Inferior parietal cortex (tissue), 1 donor: Measurements from ENCODE around the gene PRKCB.
"Not testable (repeated sequence)": the region's sequence is repeated elsewhere in the genome, so short reads cannot be mapped to it uniquely, and the experiment has no call there.

Experiments
- DNase-seq: peaks from one replicate; pipeline ENCODE4 v3.0.0-alpha.2; 2016; ENCODE audit errors: extremely low spot score

The PRKCB gene

GRCh38 chr16:24132797-24133155 is 297.0 kb downstream of the PRKCB start:
- DNase-seq, result no peak

- peak; percentile 63 for DNase-seq
Observed at GRCh38 chr16:24135624-24136565, 300.1 kb downstream of the PRKCB start.

GRCh38 chr16:24138024-24138423 is 302.2 kb downstream of the PRKCB start:
- DNase-seq, result no peak

- DNase-seq, result no peak
Observed at GRCh38 chr16:24138575-24138974, 302.8 kb downstream of the PRKCB start.

GRCh38 chr16:24139282-24139681 is 303.5 kb downstream of the PRKCB start:
- DNase-seq, result no peak

GRCh38 chr16:24140730-24141129 is 304.9 kb downstream of the PRKCB start:
- DNase-seq, result no peak

- no peak for DNase-seq
Observed at GRCh38 chr16:24141466-24141865, 305.7 kb downstream of the PRKCB start.

- DNase-seq, result no peak
Observed at GRCh38 chr16:24141917-24142316, 306.1 kb downstream of the PRKCB start.

GRCh38 chr16:24145927-24146326 is 310.1 kb downstream of the PRKCB start:
- no peak for DNase-seq

- DNase-seq, result no peak
Observed at GRCh38 chr16:24146518-24146917, 310.7 kb downstream of the PRKCB start.

GRCh38 chr16:24149102-24149501 is 313.3 kb downstream of the PRKCB start:
- no peak for DNase-seq

- no peak for DNase-seq
Observed at GRCh38 chr16:24150282-24150681, 314.5 kb downstream of the PRKCB start.

- DNase-seq, result no peak
Observed at GRCh38 chr16:24151482-24151939, 315.7 kb downstream of the PRKCB start.

GRCh38 chr16:24152048-24152447 is 316.3 kb downstream of the PRKCB start:
- not testable (repeated sequence) for DNase-seq

GRCh38 chr16:24152826-24153225 is 317.0 kb downstream of the PRKCB start:
- DNase-seq, result no peak

- no peak for DNase-seq
Observed at GRCh38 chr16:24156777-24157176, 321.0 kb downstream of the PRKCB start.

- no peak for DNase-seq
Observed at GRCh38 chr16:24163935-24164334, 328.2 kb downstream of the PRKCB start.

- no peak for DNase-seq
Observed at GRCh38 chr16:24164416-24164815, 328.6 kb downstream of the PRKCB start.

- DNase-seq, result no peak
Observed at GRCh38 chr16:24165273-24165672, 329.5 kb downstream of the PRKCB start.

- DNase-seq, result no peak
Observed at GRCh38 chr16:24166661-24167528, 331.1 kb downstream of the PRKCB start.

GRCh38 chr16:24168856-24169255 is 333.1 kb downstream of the PRKCB start:
- no peak for DNase-seq

- no peak for DNase-seq
Observed at GRCh38 chr16:24170407-24170806, 334.6 kb downstream of the PRKCB start.

- peak; percentile 58 for DNase-seq
Observed at GRCh38 chr16:24174504-24174903, 338.7 kb downstream of the PRKCB start.
